GM19455 (cell line): ENCODE measurements around the gene WWC1.
"Not testable (repeated sequence)": the region's sequence is repeated elsewhere in the genome, so short reads cannot be mapped to it uniquely, and the experiment has no call there.

Experiments
- ATAC-seq: cut with Tn5 transposase; IDR thresholded peaks from one replicate; pipeline ENCODE4 v1.9.1; 2021; ENCODE audit not compliant: unreplicated experiment

Gene WWC1

GRCh38 chr5:168432903-168433302 lies 141.5 kb downstream of the WWC1 start:
- no peak for ATAC-seq

GRCh38 chr5:168434001-168434400 lies 142.6 kb downstream of the WWC1 start:
- no peak for ATAC-seq

- no peak for ATAC-seq
Observed at GRCh38 chr5:168434746-168435321, 143.4 kb downstream of the WWC1 start.

- not testable (repeated sequence) for ATAC-seq
Observed at GRCh38 chr5:168435340-168435739, 143.9 kb downstream of the WWC1 start.

- ATAC-seq: no peak
Observed at GRCh38 chr5:168438349-168438748, 146.9 kb downstream of the WWC1 start.

- no peak for ATAC-seq
Observed at GRCh38 chr5:168443533-168443932, 152.1 kb downstream of the WWC1 start.

- no peak for ATAC-seq
Observed at GRCh38 chr5:168443950-168444700, 152.7 kb downstream of the WWC1 start.

- no peak for ATAC-seq
Observed at GRCh38 chr5:168446983-168447619, 155.7 kb downstream of the WWC1 start.

- no peak for ATAC-seq
Observed at GRCh38 chr5:168447808-168448207, 156.4 kb downstream of the WWC1 start.

GRCh38 chr5:168449166-168449565 lies 157.7 kb downstream of the WWC1 start:
- ATAC-seq: no peak

- ATAC-seq: no peak
Observed at GRCh38 chr5:168451565-168451964, 160.1 kb downstream of the WWC1 start.

- ATAC-seq: no peak
Observed at GRCh38 chr5:168455201-168455600, 163.8 kb downstream of the WWC1 start.

- no peak for ATAC-seq
Observed at GRCh38 chr5:168457542-168457941, 166.1 kb downstream of the WWC1 start.

GRCh38 chr5:168460606-168461005 lies 169.2 kb downstream of the WWC1 start:
- ATAC-seq: no peak

- no peak for ATAC-seq
Observed at GRCh38 chr5:168463081-168463480, 171.6 kb downstream of the WWC1 start.

- no peak for ATAC-seq
Observed at GRCh38 chr5:168464214-168464613, 172.8 kb downstream of the WWC1 start.

GRCh38 chr5:168464641-168465040 lies 173.2 kb downstream of the WWC1 start:
- ATAC-seq: no peak

GRCh38 chr5:168467755-168468330 lies 176.4 kb downstream of the WWC1 start:
- no peak for ATAC-seq

GRCh38 chr5:168468836-168469235 lies 177.4 kb downstream of the WWC1 start:
- ATAC-seq: no peak

GRCh38 chr5:168469816-168470215 lies 178.4 kb downstream of the WWC1 start:
- no peak for ATAC-seq

GRCh38 chr5:168471785-168472184 lies 180.3 kb downstream of the WWC1 start:
- ATAC-seq: no peak

- ATAC-seq: no peak
Observed at GRCh38 chr5:168472329-168472728, 180.9 kb downstream of the WWC1 start.
